Ramos (cell line): ENCODE measurements around the gene TPST1.

ENCODE experiments used
- in situ Hi-C: fragments of 300-500 bp; cut with MboI; formaldehyde crosslinking; loops from one replicate; pipeline ENCODE4 v1.14.3; 2022; ENCODE audit warnings: low sequenced_read_pairs; ENCODE audit not compliant: unreplicated experiment

The TPST1 gene

GRCh38 chr7:66236713-66237303, 31.7 kb downstream of the TPST1 start:
- in situ Hi-C loops = no loop called here

- in situ Hi-C loops = no loop called here
These were observed 33.0 kb downstream of the TPST1 start for GRCh38 chr7:66237906-66238772.

DNA sequence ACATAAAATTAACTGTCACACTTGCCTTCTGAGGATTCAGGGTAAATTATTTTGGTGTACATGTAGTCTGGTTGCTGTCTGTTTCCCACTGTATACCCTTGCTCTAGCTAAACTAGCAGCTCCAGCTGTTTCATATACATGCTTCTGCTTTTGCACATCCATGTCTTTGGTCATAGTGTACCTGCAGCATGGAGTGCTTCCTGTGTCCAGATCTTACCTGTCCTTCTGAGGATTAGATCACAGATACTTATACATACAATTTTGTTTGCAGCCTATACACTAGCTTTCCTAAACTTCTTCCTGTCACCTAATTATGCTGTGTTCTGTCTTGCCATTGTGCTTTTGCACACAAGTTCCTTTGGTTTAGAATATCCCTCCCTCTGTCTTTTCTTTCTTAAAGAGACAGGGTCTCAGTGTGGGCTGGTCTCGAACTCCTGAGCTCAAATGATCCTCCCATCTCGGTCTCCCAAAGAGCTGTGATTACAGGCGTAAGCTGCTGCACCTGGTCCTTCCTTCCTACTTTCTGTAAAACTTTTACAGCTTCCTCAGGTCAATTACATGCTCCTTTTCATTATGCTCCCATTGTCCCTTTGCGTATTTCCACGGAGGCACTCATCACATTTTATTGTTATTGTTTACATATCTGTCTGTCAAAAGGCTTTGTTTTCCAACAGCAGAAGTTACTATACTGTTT, 33.8 kb downstream of the TPST1 start:
- in situ Hi-C loops = no loop called here

DNA sequence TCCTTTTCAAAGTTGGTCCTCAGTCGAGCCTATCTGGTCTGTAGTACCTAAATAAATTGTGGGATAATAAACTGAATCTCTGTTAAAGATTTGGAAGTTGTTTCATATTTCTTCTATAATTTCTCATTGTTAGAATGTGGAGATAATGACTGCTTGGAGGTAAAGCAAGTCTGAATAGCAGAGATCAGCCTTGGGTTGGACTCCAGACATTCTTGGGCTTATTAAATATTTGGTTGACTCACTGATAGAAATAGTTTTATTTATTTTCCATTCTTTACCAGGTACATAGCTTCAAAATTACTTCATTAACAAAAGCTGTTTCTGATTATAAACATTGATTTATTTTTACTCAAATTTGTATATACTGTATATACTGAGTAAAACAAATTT, 34.3 kb downstream of the TPST1 start:
- in situ Hi-C loops = no loop called here

DNA sequence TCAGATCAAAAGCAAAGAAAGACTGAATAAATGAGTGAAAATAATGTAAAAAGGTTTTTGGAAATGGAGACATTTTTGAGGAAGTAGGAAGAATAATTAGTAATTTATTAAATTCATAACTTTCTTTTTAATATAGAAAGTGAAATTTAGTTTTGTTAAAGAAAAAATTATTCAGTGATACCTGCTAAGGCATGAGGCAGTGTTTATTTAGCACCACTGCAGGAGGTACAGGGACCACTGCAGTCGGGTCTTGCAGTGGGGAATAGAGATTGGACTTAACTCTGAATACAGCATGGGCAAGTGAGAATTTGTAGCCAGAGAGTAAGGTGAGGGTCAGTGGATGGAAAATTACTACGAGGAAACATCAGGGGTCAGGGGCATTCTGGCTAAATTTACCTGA, 39.9 kb downstream of the TPST1 start:
- in situ Hi-C loops = no loop called here

- in situ Hi-C loops = no loop called here
These were observed 41.5 kb downstream of the TPST1 start for GRCh38 chr7:66246554-66247171.

DNA sequence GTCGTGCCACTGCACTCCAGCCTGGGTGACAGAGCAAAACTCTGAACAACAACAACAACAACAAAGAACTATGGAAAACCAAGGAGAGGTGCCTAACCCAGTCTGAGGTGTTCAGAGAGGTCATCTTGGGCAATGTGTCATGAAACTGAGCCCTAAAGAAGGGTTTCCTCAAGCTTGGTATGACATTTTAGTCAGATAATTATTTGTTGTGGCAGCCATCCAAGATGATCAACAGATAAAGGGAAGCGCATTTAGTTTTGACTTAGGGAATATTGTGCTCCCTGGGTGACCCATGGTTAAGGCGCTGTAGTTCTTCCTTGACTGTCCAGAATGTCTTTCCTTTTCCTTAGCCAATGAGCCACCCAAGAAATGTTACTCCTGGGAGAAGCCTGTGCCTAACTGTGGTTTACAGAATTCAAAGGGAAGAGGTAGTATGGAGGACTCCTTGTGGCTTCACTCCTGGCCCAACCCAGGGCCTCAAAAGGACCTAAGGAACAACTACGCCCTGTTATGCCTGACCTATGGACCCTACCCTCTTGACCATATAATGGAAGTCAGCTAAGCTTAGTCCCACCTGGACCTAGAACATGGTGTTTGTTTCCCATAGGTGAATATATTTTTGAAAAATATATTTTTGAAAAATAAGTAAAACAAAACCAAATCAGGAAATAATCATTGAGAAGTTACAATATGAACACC, 42.4 kb downstream of the TPST1 start:
- in situ Hi-C loops = no loop called here

- in situ Hi-C loops = no loop called here
These were observed 45.6 kb downstream of the TPST1 start for GRCh38 chr7:66250711-66251110.

- in situ Hi-C loops = no loop called here
These were observed 50.5 kb downstream of the TPST1 start for GRCh38 chr7:66255534-66256100.

DNA sequence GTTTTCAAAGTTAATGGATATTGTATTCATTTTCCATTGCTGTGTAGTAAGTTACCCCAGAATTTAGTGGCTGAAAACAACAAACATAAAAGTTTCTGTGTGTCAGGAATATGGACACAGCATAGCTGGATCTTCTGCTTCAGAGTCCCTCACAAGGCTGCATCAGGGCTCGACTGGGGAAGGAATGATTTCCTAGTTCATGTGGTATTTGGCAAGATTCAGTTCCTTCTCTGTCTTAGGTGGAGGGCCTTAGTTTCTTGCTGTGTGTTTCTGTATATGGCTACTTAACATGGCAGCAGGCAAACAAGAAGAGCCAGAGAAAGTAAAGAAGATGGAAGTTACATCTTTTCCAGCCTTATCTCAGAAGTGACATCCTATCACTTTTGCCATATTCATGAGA, 51.1 kb downstream of the TPST1 start:
- in situ Hi-C loops = no loop called here

- in situ Hi-C loops = no loop called here
These were observed 52.3 kb downstream of the TPST1 start for GRCh38 chr7:66257481-66257880.

DNA sequence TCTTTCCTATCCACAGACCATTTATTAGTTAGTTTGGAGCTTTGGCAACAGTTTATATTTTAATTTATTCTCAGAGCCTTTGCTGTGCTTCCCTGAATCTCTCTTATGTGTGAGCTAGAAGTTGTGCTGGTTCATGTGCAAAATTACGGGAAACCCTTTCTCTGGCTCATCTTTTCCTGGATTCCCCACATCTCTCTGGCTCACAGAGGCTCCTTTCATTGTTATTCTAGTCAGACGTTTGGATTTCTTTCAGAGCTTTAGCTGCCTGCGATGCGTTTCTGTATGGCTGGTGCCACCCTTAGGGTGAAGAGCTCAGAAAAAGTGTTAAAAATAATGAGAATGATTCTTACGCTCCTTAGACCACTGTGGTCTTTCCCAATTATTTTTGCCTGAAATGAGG, 53.3 kb downstream of the TPST1 start:
- in situ Hi-C loops = no loop called here

- in situ Hi-C loops = no loop called here
These were observed 56.8 kb downstream of the TPST1 start for GRCh38 chr7:66261941-66262340.

- in situ Hi-C loops = no loop called here
These were observed 58.8 kb downstream of the TPST1 start for GRCh38 chr7:66263936-66264335.

DNA sequence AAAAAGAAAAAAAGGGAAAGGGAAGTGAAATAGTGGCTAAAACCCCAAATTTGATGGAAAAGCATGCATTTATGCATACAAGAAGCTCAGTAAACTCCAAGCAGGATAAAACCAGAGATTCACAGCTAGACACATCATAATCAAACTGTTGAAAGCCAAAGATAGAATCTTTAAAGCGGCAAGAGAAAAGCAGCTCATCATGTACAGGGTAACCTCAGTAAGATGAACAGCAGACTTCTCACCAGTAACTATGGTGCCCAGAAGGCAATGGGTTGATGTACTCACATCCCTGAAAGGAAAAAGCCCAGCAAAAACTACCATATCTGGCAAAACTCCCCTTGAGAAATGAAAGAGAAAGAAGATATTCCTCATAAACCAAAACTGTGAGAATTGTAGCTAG, 60.4 kb downstream of the TPST1 start:
- in situ Hi-C loops = no loop called here

DNA sequence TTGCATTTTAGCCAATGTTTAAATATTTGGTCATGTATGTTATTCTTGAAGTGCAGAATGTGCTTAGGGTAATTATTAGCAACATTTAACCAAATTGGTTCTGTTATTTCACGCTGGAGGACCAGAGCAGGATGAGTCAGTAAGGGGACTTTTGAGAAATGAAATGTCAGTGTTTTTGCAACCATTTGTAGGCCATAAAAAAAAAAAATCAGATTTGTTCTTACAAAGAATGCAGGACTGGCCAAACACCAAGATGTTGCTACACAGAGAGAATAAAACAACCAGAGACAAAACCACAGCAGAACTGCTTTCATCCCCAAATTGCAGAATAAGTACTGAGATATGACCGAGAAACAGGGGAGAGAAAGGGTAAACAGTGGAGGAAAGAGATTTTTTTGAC, 62.1 kb downstream of the TPST1 start:
- in situ Hi-C loops = no loop called here

- in situ Hi-C loops = no loop called here
These were observed 64.8 kb downstream of the TPST1 start for GRCh38 chr7:66269978-66270377.

GRCh38 chr7:66272321-66272720, 67.2 kb downstream of the TPST1 start:
- in situ Hi-C loops = no loop called here

- in situ Hi-C loops = no loop called here
These were observed 71.2 kb downstream of the TPST1 start for GRCh38 chr7:66276363-66276762.

DNA sequence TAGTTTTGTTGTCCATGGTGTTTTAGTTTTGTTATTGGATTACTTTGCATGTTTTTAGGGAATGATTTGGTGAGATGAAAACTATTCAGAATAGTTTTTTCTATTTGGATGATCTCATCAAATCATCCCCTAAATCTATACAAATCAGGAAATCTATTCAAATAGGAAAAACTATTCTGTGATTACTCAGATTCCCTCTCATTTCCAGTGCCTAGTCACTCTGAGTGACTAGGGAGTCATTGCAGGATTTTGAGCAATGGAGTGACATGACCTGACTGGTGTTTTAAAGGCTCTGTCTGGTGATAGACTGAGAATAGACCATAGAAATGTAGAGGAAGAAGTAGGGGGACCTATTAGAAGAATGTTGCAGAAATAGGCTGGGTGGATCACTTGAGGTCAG, 72.4 kb downstream of the TPST1 start:
- in situ Hi-C loops = no loop called here
